GM18526 (cell line): Measurements from ENCODE around the gene NAA25.

Experiments
- POLR2A ChIP-seq: IDR thresholded peaks from 3 replicates; pipeline ENCODE4 v1.6.1; 2011; ENCODE audit not compliant: insufficient read length; ENCODE audit errors: extremely low read depth

NAA25 gene

DNA sequence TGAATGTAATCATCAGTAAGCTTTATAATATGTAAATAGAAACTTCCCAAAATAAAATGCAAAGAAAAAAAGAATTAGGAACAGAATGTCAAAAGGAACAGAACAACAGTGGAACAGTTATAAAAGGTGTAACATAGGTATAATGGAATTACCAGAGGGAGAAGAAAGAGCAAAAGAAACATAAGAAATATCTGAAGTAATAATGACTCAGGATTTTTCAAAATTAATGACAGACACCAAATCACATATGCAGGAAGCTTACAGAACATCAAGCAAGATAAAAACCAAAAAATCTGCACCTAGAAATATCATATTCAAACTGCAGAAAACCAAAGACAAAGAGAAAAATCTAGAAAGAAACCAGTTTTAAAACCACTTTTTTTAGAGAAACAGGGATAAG is 131.7 kb downstream of the NAA25 start:
- no peak for TF ChIP-seq POLR2A
